ENCODE results near the gene TSPEAR.

DNA sequence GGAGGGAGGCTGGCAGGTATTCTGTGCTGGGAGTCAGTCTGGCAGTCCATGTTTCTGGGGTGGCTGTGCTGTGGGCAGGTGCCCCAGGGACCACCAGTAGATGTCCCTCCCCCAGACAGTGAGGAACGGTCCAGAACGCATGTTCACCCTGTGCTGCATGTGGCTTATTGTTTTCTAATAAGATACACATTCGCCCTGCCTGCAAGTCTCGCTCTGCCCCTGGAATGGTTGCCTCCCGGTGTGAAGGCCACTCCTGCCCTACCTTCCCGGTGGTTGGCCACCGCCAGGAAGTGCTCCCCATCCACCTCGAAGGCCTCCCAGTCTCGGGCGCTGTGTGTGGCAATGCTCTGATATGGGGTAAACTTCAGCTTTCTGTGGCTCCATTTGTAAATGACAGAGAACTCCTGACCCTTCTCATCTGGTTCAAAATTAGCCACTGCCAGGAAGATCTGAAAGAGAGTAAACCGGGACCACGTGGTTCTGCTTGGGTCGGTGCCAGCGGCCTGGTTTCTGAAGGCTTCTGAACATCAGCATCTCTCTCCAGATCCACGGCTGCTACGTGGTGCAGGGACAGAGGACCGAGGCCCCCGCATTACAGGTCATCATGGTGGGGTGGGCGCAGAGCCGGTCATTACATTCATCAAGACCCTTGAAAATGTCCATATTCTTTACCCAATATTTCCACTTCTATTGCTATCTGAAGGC lies 185.8 kb downstream of the TSPEAR start:
- TF ChIP-seq, protein P1, sequence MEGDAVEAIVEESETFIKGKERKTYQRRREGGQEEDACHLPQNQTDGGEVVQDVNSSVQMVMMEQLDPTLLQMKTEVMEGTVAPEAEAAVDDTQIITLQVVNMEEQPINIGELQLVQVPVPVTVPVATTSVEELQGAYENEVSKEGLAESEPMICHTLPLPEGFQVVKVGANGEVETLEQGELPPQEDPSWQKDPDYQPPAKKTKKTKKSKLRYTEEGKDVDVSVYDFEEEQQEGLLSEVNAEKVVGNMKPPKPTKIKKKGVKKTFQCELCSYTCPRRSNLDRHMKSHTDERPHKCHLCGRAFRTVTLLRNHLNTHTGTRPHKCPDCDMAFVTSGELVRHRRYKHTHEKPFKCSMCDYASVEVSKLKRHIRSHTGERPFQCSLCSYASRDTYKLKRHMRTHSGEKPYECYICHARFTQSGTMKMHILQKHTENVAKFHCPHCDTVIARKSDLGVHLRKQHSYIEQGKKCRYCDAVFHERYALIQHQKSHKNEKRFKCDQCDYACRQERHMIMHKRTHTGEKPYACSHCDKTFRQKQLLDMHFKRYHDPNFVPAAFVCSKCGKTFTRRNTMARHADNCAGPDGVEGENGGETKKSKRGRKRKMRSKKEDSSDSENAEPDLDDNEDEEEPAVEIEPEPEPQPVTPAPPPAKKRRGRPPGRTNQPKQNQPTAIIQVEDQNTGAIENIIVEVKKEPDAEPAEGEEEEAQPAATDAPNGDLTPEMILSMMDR (IDR thresholded peaks at IDR 0.05 in 4 of 5, conservative IDR thresholded peaks at IDR 0.05 in 1 of 5): no peak
- no peak for TF ChIP-seq POLR2A (IDR thresholded peaks at IDR 0.05)

All from gastrocnemius medialis (tissue), 4 donors.